NCI-H2107 (cell line): ENCODE data around the gene DAGLB.

ENCODE experiments used
- DNase-seq: peaks from one replicate; lab custom pipeline; 2025; lab: John Stamatoyannopoulos, UW

Gene DAGLB

DNA sequence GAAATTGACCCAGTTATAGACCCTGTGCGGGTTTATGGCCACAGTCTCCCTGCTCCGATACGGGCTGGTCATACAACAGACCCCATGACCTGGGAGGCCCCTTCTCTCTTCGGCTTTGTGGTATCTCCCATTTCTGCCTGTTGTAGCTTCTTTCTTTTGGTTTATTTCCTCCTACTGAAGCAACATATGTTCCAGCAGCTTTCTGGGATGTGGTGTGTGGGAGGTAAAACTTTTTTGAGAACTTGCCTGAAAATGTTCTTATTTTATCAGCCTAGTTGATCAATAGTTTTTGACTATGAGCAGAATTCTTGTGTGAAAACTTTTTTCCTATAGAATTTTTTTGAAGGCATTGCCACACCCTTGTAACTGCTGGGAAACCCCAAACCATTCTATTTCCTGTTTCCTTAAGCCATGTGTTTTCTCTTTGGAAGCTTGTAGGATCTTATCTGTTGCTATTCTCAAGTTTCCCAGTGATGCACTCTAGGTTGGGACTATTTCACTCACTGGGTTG, 80.0 kb downstream of the DAGLB start:
- DNase-seq: no peak

DNA sequence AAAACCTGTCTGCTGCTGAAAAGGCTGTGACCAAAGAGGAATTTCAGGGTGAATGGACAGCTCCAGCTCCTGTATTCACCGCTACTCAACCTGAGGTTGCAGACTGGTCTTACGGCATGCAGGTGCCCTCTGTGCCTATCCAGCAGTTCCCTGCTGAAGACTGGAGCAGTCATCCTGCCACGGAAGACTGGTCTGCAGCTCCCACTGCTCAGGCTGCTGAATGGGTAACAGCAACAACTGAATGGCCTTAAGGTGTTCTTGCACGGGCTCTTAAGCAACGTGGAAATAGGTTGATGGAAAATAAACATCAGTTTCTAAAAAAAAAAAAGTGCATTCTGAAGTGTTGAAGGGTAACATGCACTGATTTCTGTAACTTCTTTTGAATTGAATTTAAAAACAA, 82.3 kb downstream of the DAGLB start:
- DNase-seq: no peak

GRCh38 chr7:6360841-6361240, 86.9 kb downstream of the DAGLB start:
- no peak for DNase-seq

GRCh38 chr7:6359734-6360133, 88.0 kb downstream of the DAGLB start:
- no peak for DNase-seq
